Lower leg skin (tissue), 4 donors: Measurements from ENCODE around the gene BUB1B. TPM values are rescaled to one million over a fixed set of nuclear protein-coding genes. Genes with fewer than 3 reads are reported as not detected.
"Not testable (repeated sequence)": the region's sequence is repeated elsewhere in the genome, so short reads cannot be mapped to it uniquely, and the experiment has no call there.

Source experiments
- DNase-seq, 2 donors: peaks; one replicate each; pipeline ENCODE4 v3.0.0-alpha.2; 2019; ENCODE audit warnings: low spot score in 2 of 2
- H3K4me3 ChIP-seq: fragments of 200-600 bp; sonication (generic); 2 replicates; pipeline ENCODE4 v1.5.1; 2017; ENCODE audit warnings: mild to moderate bottlenecking, low read depth; ENCODE audit not compliant: poor library complexity, severe bottlenecking
- POLR2A ChIP-seq, 2 donors: fragments of 450-650 bp; IDR thresholded peaks; one replicate each; pipeline ENCODE4 v1.6.1; 2016 to 2017; ENCODE audit warnings: antibody characterized with exemption in 2 of 2, mild to moderate bottlenecking in 1 of 2, moderate library complexity in 1 of 2
- WGBS, 2 donors: methylation state at CpG; one replicate each; pipeline ENCODE4 v1.1.5; 2018; 5-methylcytosine and 5-hydroxymethylcytosine counted together
- intact Hi-C: fragments of 100-400 bp; cut with DNase I; formaldehyde crosslinking; loops from one replicate; pipeline ENCODE4 v1.15.0; 2023; ENCODE audit warnings: low total_unique reads
- total RNA-seq, 4 donors: library from RNA; depleted of rRNA; stranded (reverse); fragments of >200 nt; gene quantifications; one replicate each; pipeline ENCODE4 v1.1.0, GENCODE V29; 2016
- TF ChIP-seq, protein P1 (sequence below), 3 donors: fragments of 450-650 bp; IDR thresholded peaks; one replicate each; pipeline ENCODE4 v1.5.1; 2016; ENCODE audit warnings: antibody characterized with exemption in 3 of 3, mild to moderate bottlenecking in 3 of 3, moderate library complexity in 2 of 3

The BUB1B gene
- total RNA-seq, 4 donors from 2014 or later = 1.3 to 4.5 (median 2.1) TPM

DNA sequence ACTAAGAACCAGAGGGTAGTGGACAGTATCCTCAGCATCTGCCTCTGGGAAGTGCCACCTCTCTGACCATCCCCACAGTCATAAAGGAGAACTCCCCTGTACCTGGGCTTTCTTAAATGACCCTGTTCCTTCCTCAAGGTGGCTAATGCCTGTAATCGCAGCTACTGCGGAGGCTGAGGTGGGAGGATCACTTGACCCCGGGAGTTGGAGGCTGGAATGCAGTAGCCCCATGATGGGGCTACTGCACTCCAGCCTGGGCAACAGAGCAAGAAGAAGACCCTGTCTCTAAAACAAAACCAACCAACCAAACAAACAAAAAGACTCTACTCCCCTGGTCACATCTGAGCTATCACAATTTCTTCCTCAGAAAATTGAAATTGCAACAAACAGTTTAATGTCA, 848 bp upstream of the BUB1B start:
- 92 to 95% methylated on average over 3 of the region's 3 CpGs for WGBS, 2 donors
- H3K4me3 ChIP-seq = no peak overlapping the region
- no peak for DNase-seq
- no peak for TF ChIP-seq POLR2A (IDR thresholded peaks at IDR 0.05)
- TF ChIP-seq, protein P1, sequence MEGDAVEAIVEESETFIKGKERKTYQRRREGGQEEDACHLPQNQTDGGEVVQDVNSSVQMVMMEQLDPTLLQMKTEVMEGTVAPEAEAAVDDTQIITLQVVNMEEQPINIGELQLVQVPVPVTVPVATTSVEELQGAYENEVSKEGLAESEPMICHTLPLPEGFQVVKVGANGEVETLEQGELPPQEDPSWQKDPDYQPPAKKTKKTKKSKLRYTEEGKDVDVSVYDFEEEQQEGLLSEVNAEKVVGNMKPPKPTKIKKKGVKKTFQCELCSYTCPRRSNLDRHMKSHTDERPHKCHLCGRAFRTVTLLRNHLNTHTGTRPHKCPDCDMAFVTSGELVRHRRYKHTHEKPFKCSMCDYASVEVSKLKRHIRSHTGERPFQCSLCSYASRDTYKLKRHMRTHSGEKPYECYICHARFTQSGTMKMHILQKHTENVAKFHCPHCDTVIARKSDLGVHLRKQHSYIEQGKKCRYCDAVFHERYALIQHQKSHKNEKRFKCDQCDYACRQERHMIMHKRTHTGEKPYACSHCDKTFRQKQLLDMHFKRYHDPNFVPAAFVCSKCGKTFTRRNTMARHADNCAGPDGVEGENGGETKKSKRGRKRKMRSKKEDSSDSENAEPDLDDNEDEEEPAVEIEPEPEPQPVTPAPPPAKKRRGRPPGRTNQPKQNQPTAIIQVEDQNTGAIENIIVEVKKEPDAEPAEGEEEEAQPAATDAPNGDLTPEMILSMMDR (IDR thresholded peaks at IDR 0.05) = no peak
- intact Hi-C loops = no loop called here

DNA sequence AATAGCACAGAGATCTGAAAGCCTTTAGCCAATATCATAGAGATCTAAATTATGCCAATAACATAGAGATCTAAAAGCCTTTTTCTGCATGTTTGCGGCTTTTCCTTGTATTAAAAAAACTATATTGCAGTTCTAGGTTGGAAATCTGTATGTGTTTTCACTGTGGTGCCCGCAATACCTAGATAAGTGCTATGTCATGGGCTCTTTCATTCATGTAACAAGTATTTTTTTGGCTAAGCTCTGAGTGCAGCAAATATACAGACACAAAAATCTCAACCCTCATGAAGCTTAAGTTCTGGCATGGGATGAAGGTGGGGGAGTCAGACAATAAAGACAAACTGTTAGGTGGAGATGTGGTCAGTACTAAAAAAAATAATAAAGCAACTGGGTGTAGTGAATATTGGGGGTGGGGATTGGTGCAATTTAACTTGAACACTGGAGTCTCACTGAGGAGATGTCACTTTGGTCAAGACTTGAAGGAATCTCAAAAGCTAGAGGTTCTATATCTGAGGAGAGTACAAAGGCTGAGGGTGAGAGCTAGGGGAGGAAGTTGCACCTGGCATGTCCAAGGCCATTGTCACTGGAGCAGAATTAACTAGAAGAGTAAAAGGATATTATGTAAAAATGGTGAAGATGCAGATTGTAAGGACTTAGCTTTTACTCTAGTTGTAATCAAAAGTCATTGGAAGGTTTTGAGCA, 973 bp downstream of the BUB1B start:
- intact Hi-C loops = no loop called here
- no peak overlapping the region for H3K4me3 ChIP-seq
- TF ChIP-seq, protein P1 (IDR thresholded peaks at IDR 0.05) = no peak
- no peak for TF ChIP-seq POLR2A (IDR thresholded peaks at IDR 0.05)
- whole genome bisulfite sequencing, 2 donors = 17 to 19% methylated on average over 2 of the region's 2 CpGs
- no peak for DNase-seq

DNA sequence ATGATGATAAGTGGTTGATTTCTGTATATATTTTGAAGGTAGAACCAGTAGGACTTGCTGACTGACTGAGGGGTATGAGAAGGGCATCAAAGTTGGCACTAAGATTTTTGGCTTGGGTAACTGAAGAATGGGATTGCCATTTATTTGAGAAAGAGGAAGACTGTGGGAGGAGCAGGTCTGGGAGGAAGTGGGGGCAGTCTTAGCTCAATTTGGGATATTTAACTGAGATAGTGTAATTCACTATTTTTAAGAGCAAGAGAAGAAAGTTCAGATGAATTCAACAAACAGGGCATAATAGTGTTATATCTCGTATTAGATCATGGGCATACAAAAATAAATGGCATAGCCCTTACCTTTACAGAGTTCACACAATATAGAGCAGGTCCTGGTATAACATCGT, 1.7 kb downstream of the BUB1B start:
- intact Hi-C loops = no loop called here
- no peak overlapping the region for H3K4me3 ChIP-seq
- TF ChIP-seq POLR2A (IDR thresholded peaks at IDR 0.05) = no peak
- TF ChIP-seq, protein P1 (IDR thresholded peaks at IDR 0.05) = no peak
- no peak for DNase-seq
- 84 to 90% methylated on average over 2 of the region's 2 CpGs for WGBS, 2 donors

DNA sequence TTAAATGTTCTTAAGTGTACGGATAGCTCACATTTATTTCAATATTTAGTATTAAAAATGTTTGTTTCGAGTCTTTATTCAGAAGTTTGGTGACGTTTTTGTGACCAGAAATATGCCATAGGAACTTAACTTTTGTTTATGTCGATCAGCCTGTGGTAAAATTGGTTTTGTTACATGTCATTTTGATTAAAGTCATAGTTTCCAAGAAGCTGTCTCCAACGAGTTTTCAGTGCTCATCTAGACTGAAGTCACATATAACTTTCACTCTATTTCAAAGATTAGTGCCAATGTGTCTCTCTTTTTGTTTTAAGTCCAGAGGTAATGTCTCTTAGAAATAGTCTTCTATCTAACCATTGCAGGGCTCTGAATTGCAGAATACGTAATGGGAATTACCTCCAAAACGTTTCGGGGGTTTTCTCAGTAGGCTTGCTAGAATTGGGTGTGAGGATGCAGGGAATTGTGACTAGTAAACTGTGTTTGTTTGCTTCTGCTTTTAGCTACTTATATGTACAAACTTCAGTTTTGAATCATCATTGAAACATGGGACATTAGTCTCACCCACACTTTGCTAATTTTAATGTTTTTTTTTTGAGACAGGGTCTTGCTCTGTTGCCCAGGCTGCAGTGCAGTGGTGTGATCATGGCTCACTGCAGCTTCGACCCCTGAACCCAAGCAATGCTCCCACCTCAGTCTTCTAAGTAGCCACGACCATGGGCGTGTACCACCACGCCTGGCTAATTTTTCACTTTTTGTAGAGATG, 3.0 kb downstream of the BUB1B start:
- no peak overlapping the region for H3K4me3 ChIP-seq
- intact Hi-C loops = no loop called here
- TF ChIP-seq, protein P1 (IDR thresholded peaks at IDR 0.05) = no peak
- no peak for TF ChIP-seq POLR2A (IDR thresholded peaks at IDR 0.05)
- 84 to 85% methylated on average over 12 of the region's 12 CpGs for WGBS, 2 donors
- DNase-seq = no peak

DNA sequence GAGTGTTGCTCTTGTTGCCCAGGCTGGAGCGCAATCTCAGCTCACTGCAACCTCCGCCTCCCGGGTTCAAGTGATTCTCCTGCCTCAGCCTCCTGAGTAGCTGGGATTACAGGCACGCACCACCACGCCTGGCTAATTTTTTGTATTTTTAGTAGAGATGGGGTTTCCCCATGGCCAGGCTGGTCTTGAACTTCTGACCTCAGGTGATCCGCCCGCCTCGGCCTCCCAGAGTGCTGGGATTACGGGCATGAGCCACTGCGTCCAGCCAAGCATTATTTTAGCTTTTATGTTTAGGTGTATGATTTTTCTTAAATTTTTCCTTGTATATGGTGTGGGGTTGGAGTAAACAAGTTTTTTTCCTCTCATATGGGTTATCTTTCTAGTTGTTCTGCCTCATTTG, 6.5 kb downstream of the BUB1B start:
- H3K4me3 ChIP-seq, DNase-seq, intact Hi-C loops: not testable (repeated sequence)
- WGBS, 2 donors = 98% methylated on average over 10 of the region's 10 CpGs

DNA sequence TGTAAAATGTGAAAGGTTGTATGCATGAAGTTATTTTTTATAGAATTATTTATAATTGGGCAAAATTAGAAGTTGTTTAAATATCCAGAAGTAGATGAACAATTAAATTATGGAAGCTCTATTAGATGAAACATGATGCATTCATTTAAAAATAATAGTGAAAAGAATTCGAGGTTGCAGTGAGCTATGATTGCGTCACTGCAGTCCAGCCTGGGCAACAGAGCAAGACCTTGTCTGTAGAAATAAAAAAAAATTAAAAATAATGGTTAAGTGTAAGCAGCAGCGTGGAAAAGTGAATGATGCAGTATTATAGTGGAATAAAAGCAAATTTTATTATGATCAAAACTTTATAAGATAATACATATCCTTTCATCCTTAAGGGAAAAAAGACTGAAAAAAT, 14.3 kb downstream of the BUB1B start:
- WGBS, 2 donors = 88 to 89% methylated on average over 3 of the region's 3 CpGs
- DNase-seq = no peak
- H3K4me3 ChIP-seq = no peak overlapping the region
- TF ChIP-seq, protein P1 (IDR thresholded peaks at IDR 0.05) = no peak
- no peak for TF ChIP-seq POLR2A (IDR thresholded peaks at IDR 0.05)
- intact Hi-C loops = no loop called here
